Eye (tissue), 1 donor: ENCODE measurements around the gene DCAF7.

ENCODE experiments used
- DNase-seq: peaks from one replicate; pipeline ENCODE4 v3.0.0-alpha.2; 2015

Gene DCAF7

GRCh38 chr17:63525190-63525946, 24.9 kb upstream of the DCAF7 start:
- DNase-seq, result no peak

- DNase-seq, result no peak
Measured at GRCh38 chr17:63526861-63527260, 23.4 kb upstream of the DCAF7 start.

- DNase-seq, result no peak
Measured at GRCh38 chr17:63528183-63528582, 22.1 kb upstream of the DCAF7 start.

GRCh38 chr17:63529711-63530556, 20.3 kb upstream of the DCAF7 start:
- DNase-seq, result no peak

- DNase-seq, result no peak
Measured at GRCh38 chr17:63530557-63531021, 19.7 kb upstream of the DCAF7 start.

GRCh38 chr17:63531022-63531965, 19.0 kb upstream of the DCAF7 start:
- no peak for DNase-seq

GRCh38 chr17:63533433-63534077, 16.7 kb upstream of the DCAF7 start:
- no peak for DNase-seq

GRCh38 chr17:63534078-63534570, 16.2 kb upstream of the DCAF7 start:
- no peak for DNase-seq

- no peak for DNase-seq
Measured at GRCh38 chr17:63534816-63535455, 15.3 kb upstream of the DCAF7 start.

GRCh38 chr17:63535640-63536039, 14.6 kb upstream of the DCAF7 start:
- DNase-seq, result no peak

- no peak for DNase-seq
Measured at GRCh38 chr17:63537001-63537400, 13.3 kb upstream of the DCAF7 start.

GRCh38 chr17:63537991-63538692, 12.1 kb upstream of the DCAF7 start:
- peak; percentile 63 for DNase-seq

- no peak for DNase-seq
Measured at GRCh38 chr17:63538693-63539595, 11.3 kb upstream of the DCAF7 start.

- DNase-seq, result no peak
Measured at GRCh38 chr17:63540590-63540989, 9.7 kb upstream of the DCAF7 start.

- no peak for DNase-seq
Measured at GRCh38 chr17:63542218-63542545, 8.1 kb upstream of the DCAF7 start.

GRCh38 chr17:63542942-63543821, 7.1 kb upstream of the DCAF7 start:
- no peak for DNase-seq

- DNase-seq, result no peak
Measured at GRCh38 chr17:63543822-63544420, 6.4 kb upstream of the DCAF7 start.

GRCh38 chr17:63544467-63545301, 5.6 kb upstream of the DCAF7 start:
- DNase-seq, result no peak
